ENCODE data around the gene TM2D3.
"Not testable (repeated sequence)": the region's sequence is repeated elsewhere in the genome, so short reads cannot be mapped to it uniquely, and the experiment has no call there.

TM2D3 gene

GRCh38 chr15:101654624-101655337 lies 2.6 kb upstream of the TM2D3 start:
- not testable (repeated sequence) for DNase-seq (ENCODE audit: low read depth); H3K4me3 ChIP-seq (ENCODE audit: low read length); H3K27me3 ChIP-seq (replicated peaks; ENCODE audit: control insufficient read depth, insufficient read depth, low read length); H3K9ac ChIP-seq (ENCODE audit: low read length); H3K9me3 ChIP-seq (ENCODE audit: control insufficient read depth, low read length); H3K36me3 ChIP-seq (ENCODE audit: control insufficient read depth, insufficient read depth, low read length, severe bottlenecking)
- H3K4me1 ChIP-seq (ENCODE audit: control insufficient read depth, insufficient read depth, low read length) = peaks cover 31% of the 10 kb centered on the region

- Histone ChIP-seq H3K4me1 (ENCODE audit: control insufficient read depth, insufficient read depth, low read length) (peaks cover 32% of the 10 kb centered on the region), H3K9ac (ENCODE audit: low read length) (no peak overlapping the region), H3K9me3 (ENCODE audit: control insufficient read depth, low read length) (no peaks in the 10 kb centered on the region), H3K27me3 (replicated peaks; ENCODE audit: control insufficient read depth, insufficient read depth, low read length) (no peaks in the 10 kb centered on the region), H3K4me3 (ENCODE audit: low read length) (no peak overlapping the region), H3K36me3 (ENCODE audit: control insufficient read depth, insufficient read depth, low read length, severe bottlenecking) (peaks cover 7% of the 10 kb centered on the region)
- no peak for DNase-seq (ENCODE audit: low read depth)
Measured at GRCh38 chr15:101654171-101654570, 2.0 kb upstream of the TM2D3 start.

- no peaks in the 10 kb centered on the region for H3K27me3 ChIP-seq (replicated peaks; ENCODE audit: control insufficient read depth, insufficient read depth, low read length)
- H3K9ac ChIP-seq (ENCODE audit: low read length) = peak overlapping the region; percentile 93
- H3K9me3 ChIP-seq (ENCODE audit: control insufficient read depth, low read length) = no peaks in the 10 kb centered on the region
- peak overlapping the region; percentile 95 for H3K4me3 ChIP-seq (ENCODE audit: low read length)
- H3K36me3 ChIP-seq (ENCODE audit: control insufficient read depth, insufficient read depth, low read length, severe bottlenecking) = peaks cover 19% of the 10 kb centered on the region
- peaks cover 32% of the 10 kb centered on the region for H3K4me1 ChIP-seq (ENCODE audit: control insufficient read depth, insufficient read depth, low read length)
- peak; percentile 68 for DNase-seq (ENCODE audit: low read depth)
Measured at GRCh38 chr15:101652786-101653430, 727 bp upstream of the TM2D3 start.

GRCh38 chr15:101651554-101652097 lies 555 bp downstream of the TM2D3 start:
- Histone ChIP-seq H3K4me3 (ENCODE audit: low read length) (peak overlapping the region; percentile 95), H3K9ac (ENCODE audit: low read length) (peak overlapping the region; percentile 93), H3K36me3 (ENCODE audit: control insufficient read depth, insufficient read depth, low read length, severe bottlenecking) (peaks cover 29% of the 10 kb centered on the region), H3K9me3 (ENCODE audit: control insufficient read depth, low read length) (no peaks in the 10 kb centered on the region), H3K4me1 (ENCODE audit: control insufficient read depth, insufficient read depth, low read length) (peaks cover 32% of the 10 kb centered on the region), H3K27me3 (replicated peaks; ENCODE audit: control insufficient read depth, insufficient read depth, low read length) (no peaks in the 10 kb centered on the region)
- no peak for DNase-seq (ENCODE audit: low read depth)

GRCh38 chr15:101650145-101650544 lies 2.0 kb downstream of the TM2D3 start:
- DNase-seq (ENCODE audit: low read depth) = no peak
- peaks cover 41% of the 10 kb centered on the region for H3K36me3 ChIP-seq (ENCODE audit: control insufficient read depth, insufficient read depth, low read length, severe bottlenecking)
- H3K4me1 ChIP-seq (ENCODE audit: control insufficient read depth, insufficient read depth, low read length) = peaks cover 32% of the 10 kb centered on the region
- no peaks in the 10 kb centered on the region for H3K27me3 ChIP-seq (replicated peaks; ENCODE audit: control insufficient read depth, insufficient read depth, low read length)
- no peaks in the 10 kb centered on the region for H3K9me3 ChIP-seq (ENCODE audit: control insufficient read depth, low read length)
- peak overlapping the region; percentile 93 for H3K9ac ChIP-seq (ENCODE audit: low read length)
- H3K4me3 ChIP-seq (ENCODE audit: low read length) = peak overlapping the region; percentile 95

GRCh38 chr15:101648356-101648755 lies 3.8 kb downstream of the TM2D3 start:
- peaks cover 25% of the 10 kb centered on the region for H3K4me1 ChIP-seq (ENCODE audit: control insufficient read depth, insufficient read depth, low read length)
- no peak overlapping the region for H3K4me3 ChIP-seq (ENCODE audit: low read length)
- peaks cover 58% of the 10 kb centered on the region for H3K36me3 ChIP-seq (ENCODE audit: control insufficient read depth, insufficient read depth, low read length, severe bottlenecking)
- H3K9ac ChIP-seq (ENCODE audit: low read length) = no peak overlapping the region
- no peaks in the 10 kb centered on the region for H3K9me3 ChIP-seq (ENCODE audit: control insufficient read depth, low read length)
- no peaks in the 10 kb centered on the region for H3K27me3 ChIP-seq (replicated peaks; ENCODE audit: control insufficient read depth, insufficient read depth, low read length)
- no peak for DNase-seq (ENCODE audit: low read depth)

- Histone ChIP-seq H3K9ac (ENCODE audit: low read length) (no peak overlapping the region), H3K4me1 (ENCODE audit: control insufficient read depth, insufficient read depth, low read length) (peaks cover 18% of the 10 kb centered on the region), H3K4me3 (ENCODE audit: low read length) (no peak overlapping the region), H3K36me3 (ENCODE audit: control insufficient read depth, insufficient read depth, low read length, severe bottlenecking) (peaks cover 67% of the 10 kb centered on the region), H3K27me3 (replicated peaks; ENCODE audit: control insufficient read depth, insufficient read depth, low read length) (no peaks in the 10 kb centered on the region), H3K9me3 (ENCODE audit: control insufficient read depth, low read length) (no peaks in the 10 kb centered on the region)
- no peak for DNase-seq (ENCODE audit: low read depth)
Measured at GRCh38 chr15:101647251-101647650, 4.9 kb downstream of the TM2D3 start.

GRCh38 chr15:101646672-101647071 lies 5.5 kb downstream of the TM2D3 start:
- H3K36me3 ChIP-seq (ENCODE audit: control insufficient read depth, insufficient read depth, low read length, severe bottlenecking) = peaks cover 72% of the 10 kb centered on the region
- H3K4me3 ChIP-seq (ENCODE audit: low read length) = no peak overlapping the region
- H3K27me3 ChIP-seq (replicated peaks; ENCODE audit: control insufficient read depth, insufficient read depth, low read length) = no peaks in the 10 kb centered on the region
- H3K4me1 ChIP-seq (ENCODE audit: control insufficient read depth, insufficient read depth, low read length) = peaks cover 20% of the 10 kb centered on the region
- no peak overlapping the region for H3K9ac ChIP-seq (ENCODE audit: low read length)
- no peaks in the 10 kb centered on the region for H3K9me3 ChIP-seq (ENCODE audit: control insufficient read depth, low read length)
- DNase-seq (ENCODE audit: low read depth) = peak; percentile 16

- Histone ChIP-seq H3K9ac (ENCODE audit: low read length) (no peak overlapping the region), H3K9me3 (ENCODE audit: control insufficient read depth, low read length) (no peaks in the 10 kb centered on the region), H3K4me1 (ENCODE audit: control insufficient read depth, insufficient read depth, low read length) (peaks cover 16% of the 10 kb centered on the region), H3K36me3 (ENCODE audit: control insufficient read depth, insufficient read depth, low read length, severe bottlenecking) (peaks cover 72% of the 10 kb centered on the region), H3K4me3 (ENCODE audit: low read length) (no peak overlapping the region), H3K27me3 (replicated peaks; ENCODE audit: control insufficient read depth, insufficient read depth, low read length) (no peaks in the 10 kb centered on the region)
- no peak for DNase-seq (ENCODE audit: low read depth)
Measured at GRCh38 chr15:101642361-101642760, 9.8 kb downstream of the TM2D3 start.

GRCh38 chr15:101641894-101642293 lies 10.3 kb downstream of the TM2D3 start:
- no peaks in the 10 kb centered on the region for H3K9me3 ChIP-seq (ENCODE audit: control insufficient read depth, low read length)
- peaks cover 67% of the 10 kb centered on the region for H3K36me3 ChIP-seq (ENCODE audit: control insufficient read depth, insufficient read depth, low read length, severe bottlenecking)
- DNase-seq (ENCODE audit: low read depth) = no peak
- H3K9ac ChIP-seq (ENCODE audit: low read length) = no peak overlapping the region
- no peaks in the 10 kb centered on the region for H3K27me3 ChIP-seq (replicated peaks; ENCODE audit: control insufficient read depth, insufficient read depth, low read length)
- H3K4me1 ChIP-seq (ENCODE audit: control insufficient read depth, insufficient read depth, low read length) = peaks cover 17% of the 10 kb centered on the region
- no peak overlapping the region for H3K4me3 ChIP-seq (ENCODE audit: low read length)

- peak; percentile 88 for DNase-seq (ENCODE audit: low read depth)
- H3K4me1 ChIP-seq (ENCODE audit: control insufficient read depth, insufficient read depth, low read length) = peaks cover 17% of the 10 kb centered on the region
- peak overlapping the region; percentile 30 for H3K4me3 ChIP-seq (ENCODE audit: low read length)
- H3K36me3 ChIP-seq (ENCODE audit: control insufficient read depth, insufficient read depth, low read length, severe bottlenecking) = peaks cover 66% of the 10 kb centered on the region
- H3K27me3 ChIP-seq (replicated peaks; ENCODE audit: control insufficient read depth, insufficient read depth, low read length) = no peaks in the 10 kb centered on the region
- H3K9ac ChIP-seq (ENCODE audit: low read length) = peak overlapping the region; percentile 45
- no peaks in the 10 kb centered on the region for H3K9me3 ChIP-seq (ENCODE audit: control insufficient read depth, low read length)
Measured at GRCh38 chr15:101641129-101641764, 10.9 kb downstream of the TM2D3 start.

Measured in adipocyte (in vitro differentiated cells).